GM23338 (cell line): ENCODE results near the gene SBDS. TPM values are rescaled to one million over a fixed set of nuclear protein-coding genes. Genes with fewer than 3 reads are reported as not detected.

ENCODE experiments used
- ATAC-seq: fragments of 200-7000 bp; cut with Tn5 transposase; 3 replicates; pipeline ENCODE4 v1.9.1; 2020
- DNase-seq: peaks from one replicate; pipeline ENCODE4 v3.0.0-alpha.2; 2015; ENCODE audit warnings: low spot score
- H2AFZ ChIP-seq: fragments of 200-600 bp; sonication (generic); 2 replicates; pipeline ENCODE4 v1.8.0; 2016; ENCODE audit warnings: antibody characterized with exemption, mild to moderate bottlenecking, moderate library complexity
- H3F3A ChIP-seq: fragments of 200-600 bp; sonication (generic); replicated peaks from 2 replicates; pipeline ENCODE4 v1.8.0; 2017; ENCODE audit warnings: antibody characterized with exemption, mixed run types, low read depth
- H3K27ac ChIP-seq: fragments of 200-600 bp; sonication (generic); 2 replicates; pipeline ENCODE4 v1.6.1; 2016; ENCODE audit warnings: low read depth
- H3K27me3 ChIP-seq: fragments of 200-600 bp; sonication (generic); 2 replicates; pipeline ENCODE4 v1.8.0; 2016; ENCODE audit warnings: mild to moderate bottlenecking, mixed run types, moderate library complexity; ENCODE audit not compliant: insufficient read depth
- H3K36me3 ChIP-seq: fragments of 200-600 bp; sonication (generic); 2 replicates; pipeline ENCODE4 v1.8.0; 2016; ENCODE audit warnings: mild to moderate bottlenecking; ENCODE audit not compliant: insufficient read depth
- H3K4me1 ChIP-seq: fragments of 200-600 bp; sonication (generic); 2 replicates; pipeline ENCODE4 v1.8.0; 2016; ENCODE audit warnings: mild to moderate bottlenecking, moderate library complexity; ENCODE audit not compliant: insufficient read depth
- H3K4me2 ChIP-seq: fragments of 200-600 bp; sonication (generic); 2 replicates; pipeline ENCODE4 v1.7.1; 2017; ENCODE audit warnings: mixed run types
- H3K4me3 ChIP-seq: fragments of 200-600 bp; sonication (generic); 2 replicates; pipeline ENCODE4 v1.6.1; 2016; ENCODE audit warnings: mixed run types
- H3K79me2 ChIP-seq: fragments of 200-600 bp; sonication (generic); replicated peaks from 2 replicates; pipeline ENCODE4 v1.8.0; 2017; ENCODE audit warnings: mild to moderate bottlenecking; ENCODE audit not compliant: insufficient read depth
- H3K9me2 ChIP-seq: fragments of 200-600 bp; sonication (generic); 2 replicates; pipeline ENCODE4 v1.8.0; 2017; ENCODE audit not compliant: insufficient read depth
- H4K20me1 ChIP-seq: fragments of 200-600 bp; sonication (generic); replicated peaks from 2 replicates; pipeline ENCODE4 v1.8.0; 2017; ENCODE audit warnings: mild to moderate bottlenecking; ENCODE audit not compliant: insufficient read depth
- H3K27ac Mint-ChIP-seq: 2 replicates; pipeline ENCODE4 v1.8.0; 2020; ENCODE audit warnings: inconsistent platforms, mild to moderate bottlenecking, moderate library complexity, mixed read lengths
- H3K27me3 Mint-ChIP-seq: 3 replicates; pipeline ENCODE4 v1.8.0; 2022; ENCODE audit warnings: low read depth, mild to moderate bottlenecking, moderate library complexity, mixed read lengths, inconsistent platforms; ENCODE audit not compliant: insufficient read depth, poor library complexity
- H3K36me3 Mint-ChIP-seq: 3 replicates; pipeline ENCODE4 v1.8.0; 2021; ENCODE audit warnings: low read depth, mild to moderate bottlenecking, inconsistent platforms, moderate library complexity, mixed read lengths
- H3K4me1 Mint-ChIP-seq: 3 replicates; pipeline ENCODE4 v1.8.0; 2020; ENCODE audit warnings: mild to moderate bottlenecking, inconsistent platforms, mixed read lengths
- H3K4me3 Mint-ChIP-seq: 3 replicates; pipeline ENCODE4 v1.8.0; 2021; ENCODE audit warnings: moderate library complexity, mild to moderate bottlenecking, inconsistent platforms, mixed read lengths
- H3K9me3 Mint-ChIP-seq: 3 replicates; pipeline ENCODE4 v1.8.0; 2020; ENCODE audit warnings: moderate library complexity, mild to moderate bottlenecking, inconsistent platforms, mixed read lengths
- CREB1 ChIP-seq: fragments of 250-450 bp; sonication (Bioruptor Pico); IDR thresholded peaks from 2 replicates; pipeline ENCODE4 v1.5.0; 2020; ENCODE audit warnings: low read depth, mild to moderate bottlenecking, moderate library complexity
- EZH2 ChIP-seq: fragments of 200-600 bp; sonication (generic); IDR thresholded peaks from one replicate; pipeline ENCODE4 v1.8.0; 2017; ENCODE audit warnings: antibody characterized with exemption, mild to moderate bottlenecking, low read depth; ENCODE audit not compliant: unreplicated experiment
- EZH2phosphoT487 ChIP-seq: fragments of 200-600 bp; sonication (generic); IDR thresholded peaks from one replicate; pipeline ENCODE4 v1.8.1; 2018; ENCODE audit warnings: antibody characterized with exemption; ENCODE audit not compliant: unreplicated experiment
- JUNB ChIP-seq: IDR thresholded peaks from one replicate; pipeline ENCODE4 v1.6.1; 2016; ENCODE audit warnings: antibody characterized with exemption; ENCODE audit not compliant: unreplicated experiment
- POLR2AphosphoS5 ChIP-seq: IDR thresholded peaks from 2 replicates; pipeline ENCODE4 v1.6.1; 2016; ENCODE audit warnings: antibody characterized with exemption, low read depth
- STAT1 ChIP-seq: IDR thresholded peaks from one replicate; pipeline ENCODE4 v1.6.1; 2016; ENCODE audit warnings: antibody characterized with exemption; ENCODE audit not compliant: unreplicated experiment
- ZNF114 ChIP-seq: fragments of 250-450 bp; sonication (Bioruptor Pico); IDR thresholded peaks from 2 replicates; pipeline ENCODE4 v1.5.0; 2020; ENCODE audit warnings: mild to moderate bottlenecking, moderate library complexity
- polyA plus RNA-seq: library from polyadenylated mRNA; unstranded; fragments of >200 nt; fragmentation: Nextera tagmentation; extraction: Ambion mirVana; gene quantifications from 2 replicates; pipeline ENCODE4 v1.2.1, GENCODE V29; 2016
- total RNA-seq: library from RNA; depleted of rRNA; stranded (reverse); fragments of >200 nt; shearing (Covaris generic); gene quantifications from 2 replicates; pipeline ENCODE4 v1.2.3, GENCODE V29; 2014
- TF ChIP-seq, protein P1 (sequence below), 2 experiments: fragments of 200-600 bp in 1 of 2; sonication (generic) in 1 of 2; conservative IDR thresholded peaks; 2 replicates each; pipeline versions ENCODE4 v1.5.1 to v1.6.1; 2016 to 2017; ENCODE audit warnings: antibody characterized with exemption in 2 of 2, low read depth in 2 of 2, mild to moderate bottlenecking in 2 of 2, moderate library complexity in 1 of 2
- TF ChIP-seq, protein P2 (sequence below): IDR thresholded peaks from 2 replicates; pipeline ENCODE4 v1.6.1; 2016; ENCODE audit warnings: antibody characterized with exemption
- TF ChIP-seq, protein P3 (sequence below): IDR thresholded peaks from one replicate; pipeline ENCODE4 v1.6.1; 2018; ENCODE audit warnings: antibody characterized with exemption; ENCODE audit not compliant: unreplicated experiment

SBDS gene
- total and polyA plus RNA-seq, 2 experiments from 2014 or later: 20.5 to 34.4 TPM

DNA sequence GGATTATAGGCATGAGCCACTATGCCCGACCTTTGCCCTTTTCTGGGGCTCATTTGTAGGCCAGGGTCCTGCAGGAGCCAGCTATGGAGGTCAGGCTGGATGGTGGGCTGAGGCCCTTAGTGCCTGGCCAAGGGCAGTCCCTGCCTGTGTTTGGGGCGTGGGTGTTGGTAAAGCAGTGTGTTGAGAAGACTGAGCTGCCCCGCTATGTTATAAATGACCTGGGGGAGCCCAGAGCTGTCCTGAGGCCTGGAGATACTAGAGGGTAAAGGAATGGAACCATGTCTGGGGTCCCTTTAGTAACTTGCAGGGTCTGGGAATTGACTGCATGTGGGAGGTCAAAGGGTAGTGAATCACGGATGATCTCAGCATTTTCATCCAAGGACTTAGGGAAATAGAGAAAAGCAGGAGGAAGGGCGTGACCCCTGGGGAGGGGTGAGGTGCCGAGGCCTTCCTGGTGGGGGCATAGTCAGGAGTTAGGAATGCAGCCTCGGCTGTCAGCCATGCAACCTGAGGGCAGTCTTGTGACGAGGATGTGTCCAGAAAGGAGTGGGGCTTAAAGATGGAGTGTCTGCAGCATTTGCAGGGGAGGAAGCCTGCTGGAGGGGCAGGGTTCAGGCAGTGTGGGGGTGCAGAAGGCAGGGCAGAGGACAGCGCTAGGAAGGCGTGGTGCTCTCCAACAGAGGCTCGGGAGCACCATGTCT is 42.9 kb downstream of the SBDS start (continued):
- TF ChIP-seq, protein P1, sequence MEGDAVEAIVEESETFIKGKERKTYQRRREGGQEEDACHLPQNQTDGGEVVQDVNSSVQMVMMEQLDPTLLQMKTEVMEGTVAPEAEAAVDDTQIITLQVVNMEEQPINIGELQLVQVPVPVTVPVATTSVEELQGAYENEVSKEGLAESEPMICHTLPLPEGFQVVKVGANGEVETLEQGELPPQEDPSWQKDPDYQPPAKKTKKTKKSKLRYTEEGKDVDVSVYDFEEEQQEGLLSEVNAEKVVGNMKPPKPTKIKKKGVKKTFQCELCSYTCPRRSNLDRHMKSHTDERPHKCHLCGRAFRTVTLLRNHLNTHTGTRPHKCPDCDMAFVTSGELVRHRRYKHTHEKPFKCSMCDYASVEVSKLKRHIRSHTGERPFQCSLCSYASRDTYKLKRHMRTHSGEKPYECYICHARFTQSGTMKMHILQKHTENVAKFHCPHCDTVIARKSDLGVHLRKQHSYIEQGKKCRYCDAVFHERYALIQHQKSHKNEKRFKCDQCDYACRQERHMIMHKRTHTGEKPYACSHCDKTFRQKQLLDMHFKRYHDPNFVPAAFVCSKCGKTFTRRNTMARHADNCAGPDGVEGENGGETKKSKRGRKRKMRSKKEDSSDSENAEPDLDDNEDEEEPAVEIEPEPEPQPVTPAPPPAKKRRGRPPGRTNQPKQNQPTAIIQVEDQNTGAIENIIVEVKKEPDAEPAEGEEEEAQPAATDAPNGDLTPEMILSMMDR (conservative IDR thresholded peaks at IDR 0.05; ENCODE audit: low read depth in 2 of 2): no peak
- no peak for TF ChIP-seq ZNF114 (CRISPR knock-in tag)
- no peak for TF ChIP-seq EZH2phosphoT487
- TF ChIP-seq CREB1 (CRISPR knock-in tag): no peak
- TF ChIP-seq POLR2AphosphoS5: no peak
- TF ChIP-seq STAT1: no peak

DNA sequence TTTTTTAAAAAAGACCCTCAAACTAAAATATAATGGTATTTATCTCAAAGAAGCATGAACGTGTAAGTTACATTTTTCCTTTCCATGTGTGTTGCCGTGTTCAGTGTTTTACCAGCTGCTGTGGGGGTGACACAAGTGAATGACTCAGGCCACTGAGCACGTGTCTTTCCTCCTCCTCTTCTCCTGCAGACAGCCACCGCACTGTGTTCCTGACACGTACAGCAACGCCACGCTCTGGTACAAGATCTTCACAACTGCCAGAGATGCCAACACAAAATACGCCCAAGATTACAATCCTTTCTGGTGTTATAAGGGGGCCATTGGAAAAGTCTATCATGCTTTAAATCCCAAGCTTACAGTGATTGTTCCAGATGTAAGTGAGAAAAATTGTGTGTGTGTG is 44.6 kb downstream of the SBDS start:
- Mint-ChIP-seq H3K36me3 (peaks cover 59% of the 10 kb centered on the region), H3K4me3 (no peak overlapping the region), H3K27ac (no peak overlapping the region), H3K4me1 (0 out of 3 replicates have a peak, but pooled peaks cover 5% of the 10 kb centered on the region), H3K9me3 (no peaks in the 10 kb centered on the region), H3K27me3 (peaks cover 5% of the 10 kb centered on the region)
- H3K27ac ChIP-seq: no peak overlapping the region
- DNase-seq: no peak
- ATAC-seq: no peak
- H3K79me2 ChIP-seq: no peaks in the 10 kb centered on the region
- H4K20me1 ChIP-seq: peaks cover 7% of the 10 kb centered on the region; the same call in 1 of the 2 replicates
- H2AFZ ChIP-seq: no peak overlapping the region
- H3K9me2 ChIP-seq: no peaks in the 10 kb centered on the region
- no peaks in the 10 kb centered on the region for H3K27me3 ChIP-seq
- no peak overlapping the region for H3K4me3 ChIP-seq
- H3K4me2 ChIP-seq: no peak overlapping the region
- H3K4me1 ChIP-seq: no peaks in the 10 kb centered on the region
- H3K36me3 ChIP-seq: peaks cover 26% of the 10 kb centered on the region
- H3F3A ChIP-seq: no peaks in the 10 kb centered on the region; the same call in 1 of the 2 replicates
- TF ChIP-seq JUNB (no peak), STAT1 (no peak), EZH2 (no peak)
- TF ChIP-seq, protein P1 (conservative IDR thresholded peaks at IDR 0.05; ENCODE audit: low read depth in 2 of 2): no peak
- TF ChIP-seq, protein P2, sequence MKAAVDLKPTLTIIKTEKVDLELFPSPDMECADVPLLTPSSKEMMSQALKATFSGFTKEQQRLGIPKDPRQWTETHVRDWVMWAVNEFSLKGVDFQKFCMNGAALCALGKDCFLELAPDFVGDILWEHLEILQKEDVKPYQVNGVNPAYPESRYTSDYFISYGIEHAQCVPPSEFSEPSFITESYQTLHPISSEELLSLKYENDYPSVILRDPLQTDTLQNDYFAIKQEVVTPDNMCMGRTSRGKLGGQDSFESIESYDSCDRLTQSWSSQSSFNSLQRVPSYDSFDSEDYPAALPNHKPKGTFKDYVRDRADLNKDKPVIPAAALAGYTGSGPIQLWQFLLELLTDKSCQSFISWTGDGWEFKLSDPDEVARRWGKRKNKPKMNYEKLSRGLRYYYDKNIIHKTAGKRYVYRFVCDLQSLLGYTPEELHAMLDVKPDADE: no peak
- TF ChIP-seq, protein P3, sequence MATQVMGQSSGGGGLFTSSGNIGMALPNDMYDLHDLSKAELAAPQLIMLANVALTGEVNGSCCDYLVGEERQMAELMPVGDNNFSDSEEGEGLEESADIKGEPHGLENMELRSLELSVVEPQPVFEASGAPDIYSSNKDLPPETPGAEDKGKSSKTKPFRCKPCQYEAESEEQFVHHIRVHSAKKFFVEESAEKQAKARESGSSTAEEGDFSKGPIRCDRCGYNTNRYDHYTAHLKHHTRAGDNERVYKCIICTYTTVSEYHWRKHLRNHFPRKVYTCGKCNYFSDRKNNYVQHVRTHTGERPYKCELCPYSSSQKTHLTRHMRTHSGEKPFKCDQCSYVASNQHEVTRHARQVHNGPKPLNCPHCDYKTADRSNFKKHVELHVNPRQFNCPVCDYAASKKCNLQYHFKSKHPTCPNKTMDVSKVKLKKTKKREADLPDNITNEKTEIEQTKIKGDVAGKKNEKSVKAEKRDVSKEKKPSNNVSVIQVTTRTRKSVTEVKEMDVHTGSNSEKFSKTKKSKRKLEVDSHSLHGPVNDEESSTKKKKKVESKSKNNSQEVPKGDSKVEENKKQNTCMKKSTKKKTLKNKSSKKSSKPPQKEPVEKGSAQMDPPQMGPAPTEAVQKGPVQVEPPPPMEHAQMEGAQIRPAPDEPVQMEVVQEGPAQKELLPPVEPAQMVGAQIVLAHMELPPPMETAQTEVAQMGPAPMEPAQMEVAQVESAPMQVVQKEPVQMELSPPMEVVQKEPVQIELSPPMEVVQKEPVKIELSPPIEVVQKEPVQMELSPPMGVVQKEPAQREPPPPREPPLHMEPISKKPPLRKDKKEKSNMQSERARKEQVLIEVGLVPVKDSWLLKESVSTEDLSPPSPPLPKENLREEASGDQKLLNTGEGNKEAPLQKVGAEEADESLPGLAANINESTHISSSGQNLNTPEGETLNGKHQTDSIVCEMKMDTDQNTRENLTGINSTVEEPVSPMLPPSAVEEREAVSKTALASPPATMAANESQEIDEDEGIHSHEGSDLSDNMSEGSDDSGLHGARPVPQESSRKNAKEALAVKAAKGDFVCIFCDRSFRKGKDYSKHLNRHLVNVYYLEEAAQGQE: no peak
